GM21390 (cell line): ENCODE results near the gene C1QL2.

ENCODE experiments used
- ATAC-seq: cut with Tn5 transposase; IDR thresholded peaks from one replicate; pipeline ENCODE4 v1.9.1; 2021; ENCODE audit not compliant: unreplicated experiment

The C1QL2 gene

GRCh38 chr2:119109866-119110265, 48.7 kb downstream of the C1QL2 start:
- ATAC-seq = no peak

DNA sequence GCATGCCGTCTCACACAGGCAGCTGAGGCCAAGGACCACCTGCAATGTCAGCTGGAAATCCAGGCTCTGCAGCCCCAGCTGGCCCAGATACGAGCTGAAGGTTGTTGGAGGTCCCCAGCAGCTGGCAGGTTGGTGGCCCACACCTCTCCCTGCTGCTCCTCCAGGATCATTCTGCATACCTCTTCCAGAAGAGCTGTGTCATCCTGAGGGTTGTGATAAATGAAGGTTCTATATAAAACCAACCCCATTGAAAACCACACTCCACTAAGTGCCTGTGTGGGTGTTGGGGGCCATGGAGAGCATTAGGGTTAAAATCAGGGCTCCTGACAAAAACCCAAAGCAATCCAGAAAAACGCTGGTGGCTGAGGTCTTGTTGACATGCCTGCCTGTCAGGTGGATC, 50.4 kb downstream of the C1QL2 start:
- no peak for ATAC-seq

- no peak for ATAC-seq
Observed at GRCh38 chr2:119106301-119106897, 52.2 kb downstream of the C1QL2 start.
